COLO668 (cell line): Measurements from ENCODE around the gene CENPA.

Source experiments
- DNase-seq: peaks from one replicate; lab custom pipeline; 2025; ENCODE audit not compliant: unreplicated experiment; lab: John Stamatoyannopoulos, UW

CENPA gene

GRCh38 chr2:26838121-26838906, 52.5 kb downstream of the CENPA start:
- no peak for DNase-seq

GRCh38 chr2:26840937-26841610, 55.2 kb downstream of the CENPA start:
- DNase-seq = no peak

GRCh38 chr2:26843041-26843440, 57.2 kb downstream of the CENPA start:
- no peak for DNase-seq
